Endothelial cell of umbilical vein (primary cell): Measurements from ENCODE around the gene ZNHIT2. TPM values are rescaled to one million over a fixed set of nuclear protein-coding genes. Genes with fewer than 3 reads are reported as not detected.

Experiments
- BruUV-seq: library from RNA; stranded (reverse); fragments of 400-500 nt; replicated peaks from 2 replicates; lab custom pipeline; 2021; lab: Mats Ljungman, UMichigan
- CTCF ChIA-PET: fragments of 300-600, 350-600 bp; sonication (Branson Sonifier 250); formaldehyde crosslinking; loops from one replicate; lab custom pipeline; 2021; ENCODE audit warnings: antibody characterized with exemption, inconsistent platforms; lab: Charles Lee
- POLR2A ChIA-PET: fragments of 300-600, 350-600 bp; sonication (Branson Sonifier 250); formaldehyde crosslinking; loops from one replicate; lab custom pipeline; 2021; ENCODE audit warnings: antibody characterized with exemption, inconsistent platforms; lab: Charles Lee
- DNase-seq: peaks from one replicate; pipeline ENCODE4 v3.0.0-alpha.2; 2011; ENCODE audit warnings: low read depth, low spot score
- FAIRE-seq: peaks from 2 replicates; lab custom pipeline; 2011; peaks lifted over from hg19 to GRCh38; lab: Jason Lieb, UNC
- H2AFZ ChIP-seq: 2 replicates; pipeline ENCODE4 v1.6.0; 2012; ENCODE audit warnings: low read depth, low read length, control low read depth, inconsistent platforms
- H3K27ac ChIP-seq: 2 replicates; pipeline ENCODE4 v1.5.1; 2011; ENCODE audit warnings: low read depth, mild to moderate bottlenecking, control low read depth, low read length, moderate library complexity; ENCODE audit not compliant: insufficient read depth
- H3K27me3 ChIP-seq, 2 experiments: 2 replicates each; pipeline versions ENCODE4 v1.6.0 to v1.6.1; 2011; ENCODE audit warnings: low read length in 2 of 2, mixed read lengths in 1 of 2; ENCODE audit not compliant: control insufficient read depth in 2 of 2, insufficient read depth in 2 of 2
- H3K36me3 ChIP-seq, 2 experiments: 2 replicates in 1 of 2; 3 replicates in 1 of 2; pipeline ENCODE4 v1.5.1; 2011; ENCODE audit warnings: low read length in 2 of 2, mild to moderate bottlenecking in 1 of 2, moderate library complexity in 1 of 2; ENCODE audit not compliant: control insufficient read depth in 2 of 2, insufficient read depth in 2 of 2; ENCODE audit errors: extremely low read depth in 1 of 2
- H3K4me1 ChIP-seq: 3 replicates; pipeline ENCODE4 v1.5.1; 2011; ENCODE audit warnings: mild to moderate bottlenecking, low read length; ENCODE audit not compliant: control insufficient read depth, insufficient read depth; ENCODE audit errors: extremely low read depth
- H3K4me2 ChIP-seq: 2 replicates; pipeline ENCODE4 v1.6.1; 2011; ENCODE audit warnings: low read length, control low read depth, mixed read lengths; ENCODE audit not compliant: insufficient read depth
- H3K4me3 ChIP-seq, 3 experiments: fragments of 200-600 bp in 1 of 3; sonication (generic), shearing (Covaris generic) in 1 of 3; replicated peaks in 1 of 3; 2 replicates each; pipeline ENCODE4 v1.5.1; 2011 to 2016; ENCODE audit warnings: control low read depth in 3 of 3, low read length in 3 of 3, mild to moderate bottlenecking in 2 of 3, inconsistent platforms in 1 of 3, low read depth in 1 of 3, moderate library complexity in 1 of 3; ENCODE audit not compliant: insufficient read depth in 1 of 3
- H3K79me2 ChIP-seq: 2 replicates; pipeline ENCODE4 v1.6.0; 2012; ENCODE audit warnings: low read length, inconsistent platforms; ENCODE audit not compliant: control insufficient read depth, insufficient read depth
- H3K9ac ChIP-seq: replicated peaks from 2 replicates; pipeline ENCODE3; 2011; ENCODE audit warnings: low read length, control low read depth; ENCODE audit not compliant: insufficient read depth; ENCODE audit errors: extremely low read depth
- H3K9me1 ChIP-seq: replicated peaks from 3 replicates; pipeline ENCODE4 v1.6.0; 2011; ENCODE audit warnings: mild to moderate bottlenecking, low read length; ENCODE audit not compliant: control insufficient read depth, insufficient read depth; ENCODE audit errors: extremely low read depth
- H3K9me3 ChIP-seq: replicated peaks from 2 replicates; pipeline ENCODE4 v1.5.1; 2012; ENCODE audit warnings: low read length, inconsistent platforms; ENCODE audit not compliant: control insufficient read depth, insufficient read depth
- H4K20me1 ChIP-seq: replicated peaks from 2 replicates; pipeline ENCODE3; 2011; ENCODE audit warnings: mild to moderate bottlenecking, low read length; ENCODE audit not compliant: control insufficient read depth, insufficient read depth; ENCODE audit errors: extremely low read depth
- CTCF ChIP-seq, 2 donors: IDR thresholded peaks; 1 replicate in 1 of 2; 2 replicates in 1 of 2; pipeline ENCODE4 v1.5.1; 2011; ENCODE audit warnings: low read length in 2 of 2, mild to moderate bottlenecking in 2 of 2, moderate library complexity in 2 of 2, control low read depth in 1 of 2, inconsistent platforms in 1 of 2, low read depth in 1 of 2; ENCODE audit not compliant: insufficient read depth in 1 of 2; ENCODE audit errors: extremely low read depth in 1 of 2
- EZH2 ChIP-seq: IDR thresholded peaks from 2 replicates; pipeline ENCODE4 v1.6.1; 2012; ENCODE audit warnings: borderline replicate concordance, low read depth, mild to moderate bottlenecking, moderate library complexity, low read length, inconsistent platforms; ENCODE audit not compliant: severe bottlenecking
- FOS ChIP-seq: IDR thresholded peaks from 2 replicates; pipeline ENCODE4 v1.6.1; 2011; ENCODE audit warnings: mild to moderate bottlenecking, low read length, moderate library complexity, borderline replicate concordance; ENCODE audit not compliant: insufficient read depth
- GATA2 ChIP-seq: IDR thresholded peaks from 2 replicates; pipeline ENCODE4 v1.7.0; 2011; ENCODE audit warnings: low read depth, mild to moderate bottlenecking, moderate library complexity, mixed read lengths, low read length; ENCODE audit not compliant: insufficient read length, insufficient read depth
- JUN ChIP-seq: IDR thresholded peaks from 2 replicates; pipeline ENCODE4 v1.6.1; 2011; ENCODE audit warnings: borderline replicate concordance, low read depth; ENCODE audit not compliant: insufficient read length, insufficient read depth
- MYC ChIP-seq: IDR thresholded peaks from one replicate; pipeline ENCODE4 v1.6.1; 2011; ENCODE audit warnings: mild to moderate bottlenecking, low read depth, low read length
- POLR2A ChIP-seq: IDR thresholded peaks from 2 replicates; pipeline ENCODE4 v1.6.1; 2012; ENCODE audit warnings: low read depth, mild to moderate bottlenecking, control low read depth, low read length
- POLR2AphosphoS5 ChIP-seq: IDR thresholded peaks from 2 replicates; pipeline ENCODE4 v1.6.1; 2012; ENCODE audit warnings: low read depth, mild to moderate bottlenecking, control low read depth, low read length, moderate library complexity; ENCODE audit not compliant: insufficient read depth
- dilution Hi-C: fragments of 300-500 bp; cut with MboI; formaldehyde crosslinking; loops from one replicate; pipeline ENCODE4 v1.15.0; 2019; ENCODE audit warnings: low sequenced_read_pairs; ENCODE audit not compliant: extremely low pct_ligation_motif_present
- intact Hi-C: fragments of 100-400 bp; cut with micrococcal nuclease; formaldehyde crosslinking; loops from one replicate; pipeline ENCODE4 v1.10.0; 2022
- polyA plus RNA-seq, 4 experiments: library from polyadenylated mRNA; depleted of rRNA in 3 of 4; stranded (reverse) in 3 of 4; unstranded in 1 of 4; fragments of >200 nt; gene quantifications; 2 replicates each; pipeline versions ENCODE4 v1.2.1 to v1.2.3, GENCODE V29; 2011 to 2012; ENCODE audit warnings: missing spikeins in 1 of 4
- total RNA-seq: library from RNA; stranded (reverse); gene quantifications from 2 replicates; pipeline ENCODE4 v1.2.3, GENCODE V29; 2021
- TF ChIP-seq, protein P1 (sequence below): IDR thresholded peaks from 2 replicates; pipeline ENCODE4 v1.6.1; 2011; ENCODE audit not compliant: insufficient read depth, insufficient read length

The ZNHIT2 gene
- total and polyA plus RNA-seq, 2 donors (not counting 3 experiments of a cell fraction or from before 2014, with no cell fraction given): 7.1 to 9.0 TPM

- no peak for DNase-seq
Measured at GRCh38 chr11:65078786-65079342, 38.6 kb downstream of the ZNHIT2 start.

More at GRCh38 chr11:65078786-65079342, 38.6 kb downstream of the ZNHIT2 start:
- ChIA-PET CTCF (no interaction called here), POLR2A (no interaction called here)
- H3K9me3 ChIP-seq: no peaks in the 10 kb centered on the region
- peaks cover 28% of the 10 kb centered on the region for H3K79me2 ChIP-seq
- peaks cover 9% of the 10 kb centered on the region for H3K4me1 ChIP-seq
- intact Hi-C loops: loop anchor here (1.0 kb wide), 2 partner anchors 52 to 66 kb away; partner anchors contain the start of gene SNX15
- no peaks in the 10 kb centered on the region for H3K9me1 ChIP-seq
- no TSS peak for BruUV-seq
- TF ChIP-seq, protein P1, sequence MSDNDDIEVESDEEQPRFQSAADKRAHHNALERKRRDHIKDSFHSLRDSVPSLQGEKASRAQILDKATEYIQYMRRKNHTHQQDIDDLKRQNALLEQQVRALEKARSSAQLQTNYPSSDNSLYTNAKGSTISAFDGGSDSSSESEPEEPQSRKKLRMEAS: no peak
- TF ChIP-seq FOS (no peak), GATA2 (no peak), POLR2AphosphoS5 (no peak), JUN (no peak), POLR2A (no peak), MYC (no peak), EZH2 (no peak), CTCF (IDR thresholded peaks at IDR 0.05; ENCODE audit: extremely low read depth in 1 of 2, insufficient read depth in 1 of 2, low read depth in 1 of 2, low read length in 2 of 2) (no peak)
- H3K9ac ChIP-seq: no peak overlapping the region
- H4K20me1 ChIP-seq: no peaks in the 10 kb centered on the region
- no peak overlapping the region for H3K27ac ChIP-seq
- dilution Hi-C loops: no loop called here
- no peak for FAIRE-seq
- H3K27me3 ChIP-seq: no peaks in the 10 kb centered on the region
- H3K4me3 ChIP-seq: no peak overlapping the region
- H3K36me3 ChIP-seq: peaks cover 0 to 3% of the 10 kb centered on the region in 2 experiments
- H2AFZ ChIP-seq: no peak overlapping the region
- no peak overlapping the region for H3K4me2 ChIP-seq
